Glutamatergic neuron (in vitro differentiated cells): ENCODE results near the gene UMAD1. TPM values are rescaled to one million over a fixed set of nuclear protein-coding genes. Genes with fewer than 3 reads are reported as not detected.

Experiments used
- DNase-seq: peaks from one replicate; pipeline ENCODE4 v3.0.0; 2022
- H3K27ac Mint-ChIP-seq: one replicate; pipeline ENCODE4 v1.8.0; 2020; ENCODE audit warnings: mild to moderate bottlenecking, mixed read lengths, inconsistent platforms; ENCODE audit not compliant: unreplicated experiment
- H3K27me3 Mint-ChIP-seq: one replicate; pipeline ENCODE4 v1.8.0; 2020; ENCODE audit warnings: mild to moderate bottlenecking, moderate library complexity, mixed read lengths, inconsistent platforms; ENCODE audit not compliant: unreplicated experiment
- H3K36me3 Mint-ChIP-seq: one replicate; pipeline ENCODE4 v1.8.0; 2020; ENCODE audit warnings: mild to moderate bottlenecking, mixed read lengths, inconsistent platforms; ENCODE audit not compliant: unreplicated experiment
- H3K4me1 Mint-ChIP-seq: one replicate; pipeline ENCODE4 v1.8.0; 2020; ENCODE audit warnings: mild to moderate bottlenecking, low read depth, mixed read lengths, inconsistent platforms; ENCODE audit not compliant: unreplicated experiment
- H3K4me3 Mint-ChIP-seq: one replicate; pipeline ENCODE4 v1.8.0; 2020; ENCODE audit warnings: mild to moderate bottlenecking, mixed read lengths, inconsistent platforms; ENCODE audit not compliant: unreplicated experiment
- H3K9me3 Mint-ChIP-seq: one replicate; pipeline ENCODE4 v1.8.0; 2020; ENCODE audit warnings: mild to moderate bottlenecking, moderate library complexity, mixed read lengths, inconsistent platforms; ENCODE audit not compliant: unreplicated experiment
- total RNA-seq: library from RNA; stranded (reverse); fragmentation: NEBNext Ultra II Directional; extraction: Animal tissue kit (Norgen Biotek cat#: 25700); gene quantifications from one replicate; pipeline ENCODE4 v1.2.1, GENCODE V29; 2021; ENCODE audit not compliant: unreplicated experiment
- TF ChIP-seq, protein P1 (sequence below): fragments of 200-600 bp; sonication (generic); IDR thresholded peaks from one replicate; pipeline ENCODE4 v1.5.0; 2021; ENCODE audit not compliant: partially characterized antibody, unreplicated experiment

UMAD1 gene
- total RNA-seq, 1 donor from 2014 or later, result 5.2 TPM

DNA sequence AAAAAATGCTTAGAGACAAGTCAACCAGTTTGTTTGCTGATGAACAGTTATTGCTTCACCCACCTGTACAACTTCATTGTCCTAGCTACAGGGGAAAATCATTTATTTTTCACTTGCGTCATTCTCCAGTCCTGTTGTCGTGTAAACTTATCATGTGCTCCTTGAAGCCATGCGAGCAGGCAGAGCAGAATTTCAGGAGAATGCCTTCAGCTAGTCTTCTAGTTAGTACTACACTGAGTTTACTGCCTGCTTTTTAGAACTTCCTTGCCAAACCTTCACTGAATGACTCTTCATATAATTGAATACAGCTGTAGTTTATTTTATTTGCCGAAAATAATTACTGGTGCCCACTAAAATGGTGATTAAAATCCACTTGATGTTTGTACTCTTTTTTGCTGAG, 62.3 kb downstream of the UMAD1 start:
- Mint-ChIP-seq H3K4me1 (peaks cover 38% of the 10 kb centered on the region), H3K27ac (no peak overlapping the region)

DNA sequence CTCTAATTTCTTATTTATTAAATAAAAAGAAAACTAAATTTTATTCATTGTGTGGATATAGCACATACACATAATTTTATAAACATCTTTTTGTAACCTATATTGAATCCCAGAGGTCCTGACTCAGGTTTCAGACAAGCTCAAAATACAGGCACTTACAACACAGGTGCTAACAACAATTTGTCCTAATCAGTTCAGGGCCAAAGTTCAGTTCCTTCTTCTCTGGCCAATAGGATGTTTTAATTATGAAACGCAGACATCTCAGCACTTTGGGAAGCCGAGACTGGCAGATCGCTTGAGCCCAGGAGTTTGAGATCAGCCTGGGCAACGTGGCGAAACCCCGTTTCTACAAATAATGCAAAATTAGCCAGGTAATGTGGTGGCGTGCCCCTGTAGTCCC, 62.9 kb downstream of the UMAD1 start:
- no peaks in the 10 kb centered on the region for H3K36me3 Mint-ChIP-seq
- H3K27ac Mint-ChIP-seq, result no peak overlapping the region
- no peak for DNase-seq
- no peak overlapping the region for H3K4me3 Mint-ChIP-seq
- peaks cover 41% of the 10 kb centered on the region for H3K4me1 Mint-ChIP-seq
- H3K27me3 Mint-ChIP-seq, result no peaks in the 10 kb centered on the region
- H3K9me3 Mint-ChIP-seq, result no peaks in the 10 kb centered on the region
- TF ChIP-seq, protein P1, sequence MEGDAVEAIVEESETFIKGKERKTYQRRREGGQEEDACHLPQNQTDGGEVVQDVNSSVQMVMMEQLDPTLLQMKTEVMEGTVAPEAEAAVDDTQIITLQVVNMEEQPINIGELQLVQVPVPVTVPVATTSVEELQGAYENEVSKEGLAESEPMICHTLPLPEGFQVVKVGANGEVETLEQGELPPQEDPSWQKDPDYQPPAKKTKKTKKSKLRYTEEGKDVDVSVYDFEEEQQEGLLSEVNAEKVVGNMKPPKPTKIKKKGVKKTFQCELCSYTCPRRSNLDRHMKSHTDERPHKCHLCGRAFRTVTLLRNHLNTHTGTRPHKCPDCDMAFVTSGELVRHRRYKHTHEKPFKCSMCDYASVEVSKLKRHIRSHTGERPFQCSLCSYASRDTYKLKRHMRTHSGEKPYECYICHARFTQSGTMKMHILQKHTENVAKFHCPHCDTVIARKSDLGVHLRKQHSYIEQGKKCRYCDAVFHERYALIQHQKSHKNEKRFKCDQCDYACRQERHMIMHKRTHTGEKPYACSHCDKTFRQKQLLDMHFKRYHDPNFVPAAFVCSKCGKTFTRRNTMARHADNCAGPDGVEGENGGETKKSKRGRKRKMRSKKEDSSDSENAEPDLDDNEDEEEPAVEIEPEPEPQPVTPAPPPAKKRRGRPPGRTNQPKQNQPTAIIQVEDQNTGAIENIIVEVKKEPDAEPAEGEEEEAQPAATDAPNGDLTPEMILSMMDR, result no peak

More for the DNA sequence above, 62.3 kb downstream of the UMAD1 start:
- Mint-ChIP-seq H3K27me3 (no peaks in the 10 kb centered on the region), H3K9me3 (no peaks in the 10 kb centered on the region), H3K36me3 (no peaks in the 10 kb centered on the region), H3K4me3 (no peak overlapping the region)
- DNase-seq, result no peak
- TF ChIP-seq, protein P1, result no peak

DNA sequence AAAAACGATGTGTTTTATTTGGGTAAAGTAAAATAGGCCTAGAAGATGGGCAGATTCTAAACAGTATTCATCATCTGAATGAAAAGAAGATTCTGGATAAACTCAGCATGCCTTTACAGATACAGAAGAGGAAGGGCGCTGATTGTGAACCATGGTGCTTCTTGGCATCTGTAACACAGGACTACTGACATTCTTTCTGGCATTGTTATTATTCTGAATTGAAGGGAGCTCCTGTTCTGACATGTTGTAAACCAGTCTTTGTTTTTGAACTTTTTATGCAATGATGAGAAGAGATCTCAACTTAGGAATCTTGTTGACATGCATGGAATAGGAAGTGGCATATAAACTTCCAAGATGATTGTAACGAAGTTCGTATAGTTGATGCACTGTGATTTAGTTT, 64.3 kb downstream of the UMAD1 start:
- no peaks in the 10 kb centered on the region for H3K9me3 Mint-ChIP-seq
- TF ChIP-seq, protein P1, result no peak
- DNase-seq, result no peak
- H3K36me3 Mint-ChIP-seq, result no peaks in the 10 kb centered on the region
- no peaks in the 10 kb centered on the region for H3K27me3 Mint-ChIP-seq
- H3K4me3 Mint-ChIP-seq, result no peak overlapping the region
- H3K27ac Mint-ChIP-seq, result no peak overlapping the region
- peaks cover 46% of the 10 kb centered on the region for H3K4me1 Mint-ChIP-seq

DNA sequence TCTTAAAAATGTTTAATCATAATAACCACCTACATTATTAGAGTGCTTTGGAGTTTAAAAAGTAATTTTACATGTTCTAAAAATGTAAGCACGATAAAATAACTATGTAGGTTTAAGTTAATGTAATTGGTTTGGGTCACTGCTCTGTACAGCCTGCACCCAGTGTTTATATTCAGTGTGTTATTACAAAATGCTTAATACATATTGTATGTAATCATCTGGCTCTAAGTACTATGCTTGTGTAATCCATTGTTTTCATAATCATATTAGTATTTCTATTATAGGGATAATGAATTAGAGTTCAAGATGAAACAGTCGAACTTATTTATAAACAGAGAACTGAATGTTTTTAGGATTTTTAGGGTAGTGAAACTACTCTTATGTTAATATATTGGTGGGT, 64.8 kb downstream of the UMAD1 start:
- Mint-ChIP-seq H3K9me3 (no peaks in the 10 kb centered on the region), H3K4me1 (peaks cover 46% of the 10 kb centered on the region), H3K27me3 (no peaks in the 10 kb centered on the region), H3K36me3 (no peaks in the 10 kb centered on the region), H3K4me3 (no peak overlapping the region), H3K27ac (no peak overlapping the region)
- TF ChIP-seq, protein P1, result no peak
- no peak for DNase-seq

DNA sequence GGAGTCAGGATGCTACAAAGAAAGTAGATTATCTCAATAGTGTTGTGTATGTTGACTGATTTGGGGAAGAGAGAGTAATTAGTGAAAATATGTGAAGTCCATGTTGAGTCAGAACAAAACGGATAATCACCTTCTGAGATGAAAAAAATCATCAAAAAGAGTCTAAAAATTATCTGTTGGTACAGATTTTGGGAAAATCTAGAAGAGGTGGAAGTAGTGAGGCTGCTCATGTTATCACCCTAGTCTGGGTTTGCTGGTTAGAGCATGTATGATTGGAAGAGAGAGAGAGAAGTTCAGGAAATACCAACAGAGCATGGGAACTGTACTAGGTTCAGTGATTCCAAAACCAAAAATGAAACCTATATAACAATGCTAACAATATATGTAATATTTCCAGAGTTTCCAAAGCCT, 65.6 kb downstream of the UMAD1 start:
- Mint-ChIP-seq H3K9me3 (no peaks in the 10 kb centered on the region), H3K4me1 (peaks cover 46% of the 10 kb centered on the region), H3K4me3 (peak overlapping the region; percentile 51), H3K27ac (peak overlapping the region; percentile 63), H3K27me3 (no peaks in the 10 kb centered on the region), H3K36me3 (no peaks in the 10 kb centered on the region)
- no peak for DNase-seq
- TF ChIP-seq, protein P1, result no peak
